ENCODE measurements around the gene KCNG1. TPM values are rescaled to one million over a fixed set of nuclear protein-coding genes. Genes with fewer than 3 reads are reported as not detected.

KCNG1 gene
- polyA plus RNA-seq, 1 donor = 0.35 TPM

DNA sequence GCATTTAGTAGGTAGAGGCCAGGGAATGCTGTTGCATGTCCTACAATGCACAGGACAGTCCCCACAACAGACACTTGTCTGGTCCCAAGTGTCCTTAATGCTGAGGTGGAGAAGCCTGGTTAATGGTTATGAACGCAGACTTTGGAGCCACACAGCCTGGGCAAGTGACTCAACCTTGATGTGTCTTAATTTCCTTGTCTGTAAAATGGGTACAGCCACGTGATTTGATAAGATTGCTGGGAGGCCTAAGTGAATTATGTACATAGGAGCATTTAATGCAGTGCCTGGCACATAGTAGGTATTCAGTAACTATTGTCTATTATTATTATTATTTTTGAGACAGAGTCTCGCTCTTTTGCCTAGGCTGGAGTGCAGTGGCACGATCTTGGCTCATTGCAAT, 11.4 kb downstream of the KCNG1 start:
- DNase-seq = no peak

DNA sequence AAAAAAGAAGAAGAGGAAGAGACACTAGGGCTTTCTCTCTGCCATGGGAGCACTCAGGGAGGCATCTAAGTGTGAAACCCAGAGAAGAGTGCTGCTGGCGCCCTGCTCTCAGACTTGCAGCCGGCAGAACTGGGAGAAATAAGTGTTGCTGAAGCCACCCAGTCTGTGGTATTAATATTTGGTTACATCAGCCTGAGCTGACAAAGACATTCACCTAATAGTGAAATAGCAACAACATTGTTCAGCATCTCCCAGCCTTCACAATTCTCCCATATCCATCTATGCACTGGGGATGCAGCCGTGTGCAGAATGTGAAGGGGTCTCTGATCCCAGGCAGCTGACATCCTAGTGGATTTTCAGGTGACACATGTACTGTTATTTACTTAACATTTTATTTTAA, 12.0 kb downstream of the KCNG1 start:
- no peak for DNase-seq

DNA sequence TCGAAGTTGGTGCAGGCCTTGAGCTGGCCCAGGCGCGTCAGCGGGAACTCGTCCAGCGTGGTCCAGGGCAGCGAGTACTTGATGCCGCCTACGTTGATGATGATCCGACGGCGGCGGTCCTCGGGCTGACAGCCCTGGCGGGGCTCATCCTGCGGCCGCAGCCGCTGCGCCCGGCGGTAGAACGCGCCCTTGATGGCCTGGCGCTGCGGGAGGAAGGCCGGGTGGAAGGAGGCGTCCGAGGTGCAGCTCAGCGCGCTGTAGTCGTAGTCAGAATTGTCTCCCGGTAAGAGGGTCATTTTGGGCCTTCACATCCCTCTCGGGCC, 12.9 kb downstream of the KCNG1 start:
- DNase-seq = no peak

DNA sequence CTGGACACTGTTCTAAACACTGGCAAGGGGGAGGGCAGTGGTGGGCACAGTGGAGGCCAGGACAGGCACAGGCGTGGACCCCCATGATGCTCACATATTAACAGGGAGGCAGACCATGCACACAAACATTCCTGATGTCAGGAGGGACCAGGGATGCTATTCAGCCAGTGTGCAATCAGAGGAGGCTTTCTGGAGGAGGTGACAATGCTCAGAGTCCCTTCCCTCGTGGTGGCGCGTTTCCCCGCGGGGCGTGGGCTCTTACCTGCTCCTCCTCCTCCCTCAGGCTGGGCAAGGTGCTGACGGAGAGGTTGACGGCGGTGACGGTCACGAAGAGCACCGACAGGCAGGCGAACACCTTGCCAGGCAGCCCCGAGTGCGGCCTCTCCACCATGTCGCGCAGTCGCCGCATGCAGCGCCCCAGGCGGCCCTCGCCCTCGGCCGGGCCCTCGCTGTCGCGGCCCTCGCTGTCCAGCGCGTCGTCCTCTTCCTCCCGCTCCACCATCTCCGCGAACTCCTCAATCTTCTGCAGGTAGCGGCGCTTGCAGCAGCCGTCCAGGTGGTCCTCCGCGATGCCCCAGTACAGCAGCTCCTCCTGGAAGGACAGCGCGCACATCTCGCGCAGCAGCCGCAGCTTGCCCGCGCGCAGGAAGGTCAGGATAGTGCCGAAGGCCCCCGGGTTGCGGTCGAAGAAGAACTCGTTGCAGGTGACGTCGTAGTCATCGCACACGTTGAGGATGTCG, 13.4 kb downstream of the KCNG1 start:
- DNase-seq = no peak

DNA sequence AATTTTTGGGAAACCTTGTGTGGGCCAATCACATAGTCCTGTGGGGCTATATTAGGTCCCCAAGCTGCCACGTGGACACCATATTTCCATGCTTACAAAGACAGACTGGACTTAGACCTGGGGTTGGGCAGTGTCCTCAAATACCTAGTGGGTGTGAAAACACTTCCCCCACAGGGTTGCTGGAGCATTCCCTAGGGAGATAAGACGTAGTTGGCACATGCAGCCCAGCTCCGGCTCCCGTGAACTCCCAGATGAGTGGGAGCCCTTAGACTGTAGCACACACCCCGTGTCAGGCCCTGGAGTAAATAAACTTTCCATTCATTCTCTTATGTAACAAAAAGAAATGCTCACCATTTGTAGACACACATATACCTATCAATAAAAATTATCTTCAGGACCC, 14.2 kb downstream of the KCNG1 start:
- DNase-seq = no peak

DNA sequence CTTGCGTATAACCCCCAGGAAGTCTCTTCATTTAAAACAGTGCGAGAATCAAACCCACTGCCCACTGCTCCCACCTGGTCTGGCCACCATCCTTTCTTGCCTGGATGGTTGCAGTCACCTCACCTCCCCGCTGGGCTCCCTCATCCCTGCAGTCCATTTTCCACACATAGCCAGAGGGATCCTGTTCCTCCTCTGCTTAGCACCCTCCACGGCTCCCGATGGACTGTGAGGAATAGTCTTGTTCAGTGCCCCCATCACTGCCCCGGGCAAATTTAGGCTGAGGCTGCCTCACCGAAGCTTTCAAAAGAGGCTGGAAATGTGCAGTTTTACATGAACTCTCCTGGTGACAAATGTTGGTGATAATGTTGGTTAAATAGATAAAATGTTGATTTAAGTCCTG, 17.7 kb downstream of the KCNG1 start:
- DNase-seq = no peak

DNA sequence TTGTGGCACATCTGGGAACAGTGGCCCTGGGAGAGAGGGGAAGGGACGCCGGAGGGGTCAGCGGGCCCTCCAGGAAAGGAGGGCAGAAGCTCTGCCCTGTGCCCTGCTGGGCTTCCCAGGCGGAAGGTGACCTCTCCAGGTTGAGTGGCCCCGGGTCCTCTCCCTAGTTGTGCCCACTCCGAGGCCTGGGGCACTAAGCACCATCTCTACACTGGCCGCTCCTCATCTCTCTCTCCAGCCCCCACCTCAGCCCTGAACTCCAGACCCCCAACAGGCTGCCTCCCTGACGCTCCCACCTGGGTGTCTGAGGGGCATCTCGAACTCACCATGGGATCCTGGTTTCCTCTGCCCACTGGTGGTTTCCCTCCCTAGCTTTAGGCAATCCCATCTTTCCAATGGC, 18.1 kb downstream of the KCNG1 start:
- DNase-seq = no peak

DNA sequence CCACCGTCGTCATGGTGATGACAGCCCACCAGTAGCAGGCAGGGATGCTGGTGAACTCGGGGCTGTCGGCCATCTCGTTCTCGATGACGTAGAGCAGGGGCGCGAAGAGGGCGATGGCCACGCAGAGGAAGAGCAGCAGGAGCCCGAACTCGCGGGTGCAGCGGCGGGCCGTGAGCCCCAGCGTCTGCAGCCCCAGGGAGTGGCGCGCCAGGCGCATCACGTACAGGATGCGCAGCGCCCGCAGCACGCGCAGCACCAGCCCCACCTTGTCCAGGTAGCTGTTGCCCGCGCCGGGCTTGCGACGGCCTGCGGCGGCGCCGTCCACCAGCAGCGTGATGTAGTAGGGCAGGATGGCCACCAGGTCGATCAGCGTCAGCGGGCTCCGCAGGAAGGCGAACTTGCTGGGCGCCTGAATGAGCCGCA, 18.6 kb downstream of the KCNG1 start:
- DNase-seq = no peak

DNA sequence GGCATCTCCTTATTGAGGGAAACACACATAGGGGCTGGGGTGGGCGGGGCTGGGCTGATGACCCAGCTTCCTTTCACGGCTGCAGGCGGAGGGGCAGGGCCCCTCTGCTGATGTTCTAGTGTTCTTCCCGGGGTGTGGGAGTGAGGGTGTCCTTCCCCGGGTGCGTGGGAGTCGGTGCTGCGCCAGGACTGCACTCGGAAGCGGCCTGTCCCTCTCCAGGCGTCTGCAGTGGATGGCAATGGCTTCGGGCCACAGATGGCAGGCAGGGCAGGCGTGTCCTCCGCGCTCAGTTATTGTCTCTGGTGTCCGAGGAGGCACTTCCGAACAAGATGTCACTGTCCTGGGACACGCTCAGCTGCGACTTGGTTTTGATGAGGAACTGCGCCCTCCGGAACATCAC, 19.2 kb downstream of the KCNG1 start:
- DNase-seq = no peak

DNA sequence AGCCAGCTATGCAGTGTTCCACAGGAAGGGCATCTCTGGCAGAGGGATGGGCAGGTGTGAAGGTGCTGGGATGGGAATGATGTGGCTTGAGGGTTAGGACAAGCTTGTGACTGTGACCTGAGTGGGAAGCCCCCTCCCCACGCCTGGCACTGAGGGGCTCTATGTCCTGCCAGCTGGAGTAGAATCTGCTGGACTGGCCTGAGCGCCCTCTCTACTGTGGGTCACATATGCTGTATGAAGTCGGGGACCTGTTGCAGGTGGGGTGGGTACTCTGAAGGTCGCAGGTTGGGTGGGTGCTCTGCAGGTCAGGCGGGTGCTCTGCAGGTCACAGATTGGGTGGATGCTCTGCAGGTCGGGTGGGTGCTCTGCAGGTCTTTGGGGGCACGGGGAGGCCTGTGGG, 20.3 kb downstream of the KCNG1 start:
- DNase-seq = no peak

DNA sequence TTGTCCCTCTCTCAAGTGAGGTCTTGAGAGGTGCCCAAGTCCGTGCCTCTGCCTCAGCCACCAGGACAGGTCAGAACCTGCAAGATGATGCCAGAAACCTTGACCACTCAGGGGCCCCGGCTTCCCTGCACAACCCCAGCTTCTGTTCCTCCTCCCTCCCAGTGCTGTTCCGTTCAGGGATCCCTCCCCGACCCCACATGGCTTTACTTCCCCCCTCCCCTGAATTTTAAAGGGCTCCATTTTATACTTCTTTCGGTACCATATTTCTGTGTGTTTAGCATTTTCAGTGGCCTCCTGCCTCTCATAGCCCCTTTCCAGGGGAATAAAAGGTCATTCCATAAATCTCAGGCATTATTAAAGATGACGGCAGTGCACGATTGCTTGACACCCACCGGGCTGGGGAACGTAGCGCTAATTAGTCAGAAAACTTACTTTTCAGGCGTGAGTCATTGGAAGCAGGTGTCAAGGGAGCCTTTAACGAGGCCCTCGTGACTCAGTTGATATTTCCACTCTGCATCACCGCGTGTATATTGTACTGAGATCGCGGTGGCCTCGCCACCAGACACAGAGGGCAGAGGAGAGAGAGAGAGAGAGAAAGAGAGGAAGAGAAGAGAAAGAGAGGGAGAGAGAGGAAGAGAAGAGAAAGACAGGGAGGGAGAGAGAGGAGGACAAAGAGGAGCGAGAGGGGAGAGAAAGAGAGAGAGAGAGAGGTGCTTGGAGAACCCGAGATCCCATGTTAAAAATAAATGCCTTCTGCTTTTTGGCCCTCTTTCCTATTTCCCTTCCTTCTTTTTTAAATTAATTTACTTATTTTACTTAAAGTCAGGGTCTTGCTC, 21.3 kb downstream of the KCNG1 start:
- no peak for DNase-seq

DNA sequence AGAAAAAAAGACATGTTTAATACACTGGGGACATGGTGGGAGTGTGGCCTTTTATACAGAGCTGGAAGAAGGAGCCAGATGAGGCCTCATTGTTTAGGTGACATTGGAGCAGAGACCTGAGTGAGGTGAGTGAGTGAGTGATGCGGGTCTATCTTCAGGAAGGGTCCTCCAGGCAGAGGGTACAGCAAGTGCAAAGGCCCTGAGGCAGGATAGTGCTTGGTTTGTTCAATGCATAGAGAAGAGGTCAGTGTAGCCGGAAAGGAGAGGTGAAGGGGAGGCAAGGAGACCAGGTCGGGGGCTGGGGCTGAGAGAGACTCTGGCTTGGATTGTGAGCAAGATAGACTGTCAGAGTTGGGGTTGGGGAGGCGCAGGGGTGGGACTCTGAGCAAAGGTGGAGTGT, 23.6 kb downstream of the KCNG1 start:
- no peak for DNase-seq

DNA sequence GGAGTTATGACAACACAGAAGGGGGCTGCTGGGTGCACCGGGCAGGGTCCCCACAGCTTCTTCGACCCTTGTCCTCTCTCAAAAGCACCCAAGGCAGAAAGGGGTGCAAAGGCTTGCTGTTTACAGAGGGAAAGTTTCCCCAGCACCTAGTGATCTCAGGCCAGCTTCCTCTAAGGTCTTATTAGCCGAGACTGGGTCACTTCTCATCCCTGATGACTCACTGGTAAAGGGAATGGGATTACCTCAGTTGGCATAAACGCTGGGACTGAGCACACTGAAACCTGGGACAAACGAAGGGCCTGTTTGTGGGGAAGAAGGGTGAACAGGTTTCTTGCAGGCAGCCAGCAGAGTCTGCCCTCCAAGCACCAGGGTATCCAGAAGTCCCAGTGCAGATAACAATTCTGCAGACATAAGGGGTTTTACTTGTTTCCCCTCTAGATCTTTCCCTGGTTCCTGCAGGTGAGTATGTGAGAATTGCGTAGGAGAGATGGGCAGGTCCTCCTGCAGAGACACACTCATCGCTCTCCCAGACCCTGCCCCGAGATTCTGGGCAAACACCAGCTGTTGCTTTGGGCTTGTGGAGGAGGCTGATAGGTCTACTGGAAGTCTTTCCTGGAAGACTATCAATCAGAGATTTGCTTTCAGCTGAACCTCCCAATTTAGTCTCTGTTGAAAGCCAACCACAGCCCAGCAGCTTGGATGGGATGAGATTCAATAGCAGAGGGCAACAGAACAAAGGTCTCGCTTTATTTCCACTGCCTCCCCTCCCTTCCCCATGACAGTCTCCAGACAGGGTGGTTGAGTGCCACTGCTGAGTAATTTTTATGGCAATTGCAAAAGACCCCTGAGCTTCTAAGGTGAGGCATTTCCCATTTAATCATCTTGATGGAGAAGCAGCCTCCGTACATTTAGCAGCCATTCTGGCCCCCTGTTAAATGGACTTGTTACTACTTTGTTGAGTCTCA, 25.7 kb downstream of the KCNG1 start:
- DNase-seq = no peak

DNA sequence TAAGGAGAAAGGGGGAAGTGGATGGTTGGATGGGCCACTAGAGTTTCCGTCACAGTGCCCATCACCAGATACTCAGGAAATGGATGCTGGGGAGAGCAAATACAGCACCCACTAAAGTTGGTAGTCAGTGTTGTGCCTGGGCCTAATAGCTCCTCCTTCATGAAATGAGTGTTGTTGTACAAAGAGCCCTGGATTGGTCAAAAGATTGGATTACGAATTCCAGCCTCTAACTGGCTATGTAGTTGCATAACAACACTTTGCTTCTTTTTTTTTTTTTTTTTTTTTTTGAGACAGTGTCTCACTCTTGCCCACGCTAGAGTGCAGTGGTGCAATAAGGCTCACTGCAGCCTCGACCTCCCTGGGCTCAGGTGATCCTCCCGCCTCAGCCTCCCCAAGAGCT, 27.4 kb downstream of the KCNG1 start:
- no peak for DNase-seq

DNA sequence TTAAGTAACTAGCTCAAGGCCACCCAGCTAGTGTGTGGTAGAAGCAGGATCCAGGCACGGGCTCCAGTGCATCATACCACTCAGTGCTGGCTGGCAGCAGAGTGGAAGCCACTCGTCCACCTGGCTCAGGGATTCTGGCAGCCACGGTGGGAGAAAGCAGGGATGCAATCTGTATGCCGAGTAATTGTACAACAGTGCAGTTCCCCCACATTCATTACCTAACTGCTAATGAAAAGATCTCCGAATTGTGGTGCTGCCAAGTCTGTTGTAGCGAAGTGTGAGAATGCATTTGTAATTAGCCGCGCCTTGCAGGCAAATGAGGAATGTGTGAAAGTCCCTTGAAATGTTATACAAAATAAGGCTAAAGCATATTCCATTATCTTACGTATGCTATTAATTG, 29.0 kb downstream of the KCNG1 start:
- no peak for DNase-seq

DNA sequence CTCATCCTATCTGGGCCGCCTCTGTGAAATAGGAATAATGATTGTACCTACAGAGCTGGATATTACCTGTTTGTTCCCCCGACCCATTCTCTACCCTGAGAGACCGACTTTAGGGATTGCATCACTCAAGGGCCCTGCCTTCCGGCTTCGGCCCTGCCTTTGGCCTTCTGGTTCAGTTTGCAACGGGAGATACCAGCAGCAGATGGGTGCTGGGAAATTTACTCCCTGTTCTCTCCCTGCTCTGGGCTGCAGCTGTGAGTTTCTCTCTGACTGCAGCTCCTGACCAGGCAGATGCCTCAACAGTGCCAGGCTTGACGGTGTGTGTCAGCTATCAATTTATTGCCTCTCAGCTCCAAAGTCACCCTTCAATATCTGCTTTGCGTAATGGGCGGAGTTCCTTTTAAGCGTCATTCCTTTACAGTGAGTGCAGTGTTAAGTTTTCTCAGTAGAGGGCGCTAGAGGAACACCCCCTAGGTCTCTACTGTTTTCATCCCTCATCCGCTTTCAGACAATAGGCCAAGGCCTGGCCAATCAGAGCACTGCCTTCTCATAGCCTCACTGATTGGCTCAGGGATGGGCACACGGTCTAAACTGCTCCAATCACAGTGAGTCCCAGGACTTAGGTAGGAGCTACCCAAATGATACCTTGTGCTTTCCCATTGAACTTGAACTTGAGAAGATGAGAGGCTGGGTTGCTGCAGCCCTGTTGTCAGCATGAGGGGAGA, 30.0 kb downstream of the KCNG1 start:
- no peak for DNase-seq

DNA sequence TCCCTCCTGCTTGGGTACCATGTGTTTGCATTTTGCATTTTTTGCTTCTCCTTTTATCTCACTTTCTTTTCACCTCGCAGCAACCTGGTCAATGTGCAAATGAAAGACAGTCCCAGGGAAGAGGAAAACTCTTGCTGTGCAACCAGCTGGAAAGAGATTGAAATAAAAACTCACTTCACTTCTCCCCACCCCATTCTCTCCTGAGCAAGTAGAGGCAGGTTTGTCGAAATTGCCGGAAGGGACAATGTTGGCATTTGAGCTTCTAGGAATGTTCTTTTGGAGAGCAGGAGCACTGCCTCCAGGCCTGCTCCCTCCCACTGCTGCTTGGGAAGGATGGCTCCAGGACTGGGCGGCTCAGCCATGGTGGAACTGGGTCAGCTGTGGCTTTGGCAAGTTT, 30.6 kb downstream of the KCNG1 start:
- DNase-seq = no peak

DNA sequence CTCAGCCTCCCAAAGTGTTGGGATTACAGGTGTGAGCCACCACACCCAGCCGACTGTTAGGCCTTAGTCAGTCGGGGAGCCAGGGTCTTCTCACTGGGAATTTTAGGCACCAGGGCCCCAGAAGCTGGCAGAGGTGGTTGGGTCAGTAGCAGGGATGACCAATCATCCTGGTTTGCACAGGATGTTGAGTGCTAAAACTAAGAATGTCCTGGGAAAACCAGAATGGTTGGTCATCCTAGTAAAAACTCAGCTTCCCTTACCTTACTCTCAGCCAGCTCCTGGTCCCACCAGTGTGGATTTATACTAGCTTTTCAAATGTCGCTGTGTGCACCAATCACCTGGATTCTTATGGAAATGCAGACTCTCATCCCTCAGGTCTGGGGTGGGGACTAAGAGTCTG, 31.8 kb downstream of the KCNG1 start:
- no peak for DNase-seq

DNA sequence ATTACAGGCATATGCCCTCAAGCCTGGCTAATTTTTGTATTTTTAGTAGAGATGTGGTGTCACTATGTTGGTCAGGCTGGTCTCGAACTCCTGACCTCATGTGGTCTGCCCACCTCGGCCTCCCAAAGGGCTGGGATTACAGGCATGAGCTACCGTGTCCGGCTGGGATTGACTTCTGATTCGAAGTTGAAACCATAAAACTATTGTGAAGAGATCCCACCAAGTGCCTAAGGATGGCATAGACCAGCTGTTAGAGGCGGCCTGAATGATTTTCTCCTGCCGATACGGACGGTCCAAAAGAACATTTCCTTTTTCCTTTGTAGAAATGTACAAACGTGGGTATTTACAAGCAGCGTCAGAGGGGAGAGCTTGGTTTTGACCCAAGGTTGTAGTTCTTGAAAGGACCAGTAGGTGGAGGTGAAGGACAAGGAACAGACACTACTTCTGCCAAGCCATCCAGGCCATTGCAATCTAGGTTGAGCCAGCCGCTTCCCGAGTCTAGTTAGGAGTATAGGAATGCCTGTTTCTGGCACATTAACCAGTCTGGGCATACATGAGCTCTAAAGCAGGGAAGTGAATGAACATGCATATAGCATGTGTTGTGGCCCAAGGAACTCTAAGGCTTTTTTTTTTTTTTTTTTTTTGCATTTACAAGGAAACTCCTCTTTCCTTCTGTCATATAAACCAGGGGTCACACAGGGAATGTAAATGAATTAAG, 35.3 kb downstream of the KCNG1 start:
- DNase-seq = peak; percentile 83

DNA sequence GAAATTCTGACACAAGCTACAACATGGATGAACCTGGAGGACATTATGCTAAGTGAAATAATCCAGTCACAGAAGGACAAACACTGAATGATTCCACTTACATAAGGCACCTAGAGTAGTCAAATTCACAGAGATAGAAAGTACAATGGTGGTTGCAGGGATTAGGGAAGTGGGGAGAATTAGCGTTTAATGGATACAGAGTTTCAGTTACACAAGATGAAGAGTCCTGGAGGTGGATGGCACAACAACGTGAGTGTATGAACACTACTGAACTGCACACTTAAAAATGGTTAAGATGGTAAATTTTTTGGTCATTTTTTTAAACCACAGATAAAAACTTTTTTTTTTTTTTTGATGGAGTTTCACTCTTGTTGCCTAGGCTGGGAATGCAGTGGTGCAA, 39.6 kb downstream of the KCNG1 start:
- no peak for DNase-seq

DNA sequence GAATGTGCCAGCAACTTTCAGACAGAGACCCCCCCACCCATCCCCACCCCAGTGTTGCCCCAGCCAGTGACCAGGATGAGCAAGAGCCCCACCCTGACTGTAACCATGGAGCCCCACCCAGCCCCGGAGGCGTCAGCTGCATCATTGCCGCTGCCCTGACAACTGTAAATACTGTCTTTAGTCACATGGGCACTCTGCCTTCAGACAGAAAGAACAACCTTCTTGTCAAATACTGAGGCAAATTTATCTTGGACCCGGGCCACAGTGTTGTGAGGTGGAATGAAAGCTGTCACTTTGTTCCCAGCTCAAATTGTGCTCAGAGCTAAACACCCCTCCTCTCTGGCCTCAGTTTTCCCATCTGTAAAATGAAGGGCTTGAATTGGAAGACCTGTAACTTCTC, 40.5 kb downstream of the KCNG1 start:
- DNase-seq = no peak

DNA sequence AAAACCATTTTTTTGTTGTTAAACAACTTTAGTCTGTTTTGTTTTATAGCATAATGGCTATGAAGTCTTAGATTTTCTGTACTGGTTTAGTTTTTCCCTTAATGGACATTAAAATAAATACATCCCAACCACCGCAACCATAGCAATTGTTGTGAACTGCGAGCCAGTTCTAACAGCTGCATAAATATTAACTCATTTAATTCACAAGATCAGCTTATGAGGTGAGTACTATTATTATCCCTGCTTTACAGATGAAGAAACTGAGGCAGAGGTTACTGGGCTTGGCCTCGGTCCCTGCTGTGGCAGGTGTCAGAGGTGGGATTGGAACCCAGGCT, 41.2 kb downstream of the KCNG1 start:
- no peak for DNase-seq

Measured in hindlimb muscle (tissue), 1 donor.